ENCODE measurements around the gene GTPBP4. TPM values are rescaled to one million over a fixed set of nuclear protein-coding genes. Genes with fewer than 3 reads are reported as not detected.

Gene GTPBP4
- total RNA-seq, 6 experiments from 2014 or later: 6.6 to 18.6 (median 15.4) TPM

DNA sequence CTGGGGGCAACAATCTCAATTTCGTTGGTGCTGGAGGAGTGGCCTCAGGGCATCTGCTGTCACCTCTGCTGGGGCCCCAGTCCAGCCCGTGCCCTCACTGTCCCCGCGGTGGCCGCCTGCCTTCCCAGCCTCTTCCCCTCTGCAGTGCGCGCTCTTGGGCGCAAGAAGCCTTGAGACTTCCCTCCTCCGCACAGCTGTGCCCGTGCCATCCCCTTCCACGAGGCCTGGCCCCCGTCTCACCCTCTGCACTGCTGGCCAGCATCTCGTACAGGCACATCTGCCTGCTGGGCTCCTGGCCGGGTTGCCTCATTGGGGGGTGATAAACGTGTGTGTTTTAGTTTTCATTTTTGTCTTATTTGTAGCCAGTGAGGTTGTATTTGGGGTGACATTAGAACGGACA lies 23.5 kb downstream of the GTPBP4 start:
- no peak overlapping the region for H3K27ac ChIP-seq
- H3K36me3 ChIP-seq: peaks cover 0 to 86% (median 40%) of the 10 kb centered on the region in 4 donors
- no peaks in the 10 kb centered on the region for H3K9me3 ChIP-seq
- DNase-seq: no peak
- intact Hi-C loops (cut with DNase I): no loop called here
- TF ChIP-seq, protein P1, sequence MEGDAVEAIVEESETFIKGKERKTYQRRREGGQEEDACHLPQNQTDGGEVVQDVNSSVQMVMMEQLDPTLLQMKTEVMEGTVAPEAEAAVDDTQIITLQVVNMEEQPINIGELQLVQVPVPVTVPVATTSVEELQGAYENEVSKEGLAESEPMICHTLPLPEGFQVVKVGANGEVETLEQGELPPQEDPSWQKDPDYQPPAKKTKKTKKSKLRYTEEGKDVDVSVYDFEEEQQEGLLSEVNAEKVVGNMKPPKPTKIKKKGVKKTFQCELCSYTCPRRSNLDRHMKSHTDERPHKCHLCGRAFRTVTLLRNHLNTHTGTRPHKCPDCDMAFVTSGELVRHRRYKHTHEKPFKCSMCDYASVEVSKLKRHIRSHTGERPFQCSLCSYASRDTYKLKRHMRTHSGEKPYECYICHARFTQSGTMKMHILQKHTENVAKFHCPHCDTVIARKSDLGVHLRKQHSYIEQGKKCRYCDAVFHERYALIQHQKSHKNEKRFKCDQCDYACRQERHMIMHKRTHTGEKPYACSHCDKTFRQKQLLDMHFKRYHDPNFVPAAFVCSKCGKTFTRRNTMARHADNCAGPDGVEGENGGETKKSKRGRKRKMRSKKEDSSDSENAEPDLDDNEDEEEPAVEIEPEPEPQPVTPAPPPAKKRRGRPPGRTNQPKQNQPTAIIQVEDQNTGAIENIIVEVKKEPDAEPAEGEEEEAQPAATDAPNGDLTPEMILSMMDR (IDR thresholded peaks at IDR 0.05): no peak
- TF ChIP-seq POLR2A (IDR thresholded peaks at IDR 0.05): no peak
- no peaks in the 10 kb centered on the region for H3K4me1 ChIP-seq
- WGBS (ENCODE audit: insufficient coverage, low coverage, low lambda C conversion rate, missing lambda C conversion rate): 90% methylated on average over 2 of the region's 16 CpGs
- H3K4me3 ChIP-seq: no peak overlapping the region
- H3K27me3 ChIP-seq: no peaks in the 10 kb centered on the region
- peak in 1 of 4 donors; percentile 16 for ATAC-seq

DNA sequence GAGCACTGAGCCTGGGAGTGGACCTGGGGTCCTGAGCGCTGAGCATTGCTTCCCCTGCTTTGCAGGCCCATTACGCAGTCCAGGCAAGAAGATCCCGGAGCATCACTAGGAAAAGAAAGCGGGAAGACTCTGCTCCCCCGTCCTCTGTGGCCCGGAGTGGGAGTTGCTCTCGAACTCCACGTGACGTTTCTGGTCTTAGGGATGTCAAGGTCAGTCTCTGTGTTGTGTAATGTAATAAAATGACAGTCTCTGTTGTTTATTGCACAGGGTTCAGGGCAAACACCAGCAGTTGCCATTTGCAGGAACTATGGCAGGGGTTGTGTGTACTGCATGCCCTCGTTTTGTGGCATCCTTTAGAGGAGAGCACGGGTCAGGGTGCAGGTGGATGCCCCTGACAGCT lies 27.5 kb downstream of the GTPBP4 start:
- no peak overlapping the region for H3K4me3 ChIP-seq
- H3K4me1 ChIP-seq: no peaks in the 10 kb centered on the region
- no peak overlapping the region for H3K27ac ChIP-seq
- WGBS (ENCODE audit: insufficient coverage, low coverage, low lambda C conversion rate, missing lambda C conversion rate): 81% methylated on average over 3 of the region's 11 CpGs
- H3K36me3 ChIP-seq: peaks cover 0 to 70% (median 36%) of the 10 kb centered on the region in 4 donors
- peak in 2 of 4 donors; percentile 28 to 79 for ATAC-seq
- DNase-seq: no peak
- H3K27me3 ChIP-seq: no peaks in the 10 kb centered on the region
- intact Hi-C loops (cut with DNase I): no loop called here
- no peaks in the 10 kb centered on the region for H3K9me3 ChIP-seq
- TF ChIP-seq, protein P1 (IDR thresholded peaks at IDR 0.05): no peak
- TF ChIP-seq POLR2A (IDR thresholded peaks at IDR 0.05): no peak

DNA sequence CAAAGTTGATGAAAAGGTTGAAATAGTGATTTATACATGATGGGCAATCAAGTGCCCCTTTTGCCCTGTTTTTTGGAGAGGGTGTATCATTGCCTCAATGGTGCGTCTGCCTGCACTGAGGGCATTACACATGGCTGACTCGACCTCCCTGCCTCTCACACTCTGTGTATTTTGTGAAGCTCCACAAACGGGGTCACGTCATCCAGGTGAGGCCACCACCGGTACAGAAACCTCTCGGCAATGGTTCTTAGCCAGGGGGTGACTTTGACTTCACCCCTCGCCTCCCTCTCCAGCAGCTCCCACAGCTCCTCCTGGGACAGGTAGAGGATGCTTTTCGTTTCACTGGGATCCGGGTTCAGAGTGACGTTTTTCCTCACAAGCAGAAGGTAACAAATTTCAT lies 31.1 kb downstream of the GTPBP4 start:
- Histone ChIP-seq H3K27ac (no peak overlapping the region), H3K9me3 (no peaks in the 10 kb centered on the region), H3K4me1 (no peaks in the 10 kb centered on the region), H3K4me3 (no peak overlapping the region), H3K27me3 (no peaks in the 10 kb centered on the region), H3K36me3 (peaks cover 0 to 38% (median 20%) of the 10 kb centered on the region in 4 donors)
- no peak for ATAC-seq
- DNase-seq: no peak
- 91% methylated on average over 8 of the region's 10 CpGs for WGBS (ENCODE audit: insufficient coverage, low coverage, low lambda C conversion rate, missing lambda C conversion rate)
- no peak for TF ChIP-seq POLR2A (IDR thresholded peaks at IDR 0.05)
- TF ChIP-seq, protein P1 (IDR thresholded peaks at IDR 0.05): no peak
- intact Hi-C loops (cut with DNase I): no loop called here

DNA sequence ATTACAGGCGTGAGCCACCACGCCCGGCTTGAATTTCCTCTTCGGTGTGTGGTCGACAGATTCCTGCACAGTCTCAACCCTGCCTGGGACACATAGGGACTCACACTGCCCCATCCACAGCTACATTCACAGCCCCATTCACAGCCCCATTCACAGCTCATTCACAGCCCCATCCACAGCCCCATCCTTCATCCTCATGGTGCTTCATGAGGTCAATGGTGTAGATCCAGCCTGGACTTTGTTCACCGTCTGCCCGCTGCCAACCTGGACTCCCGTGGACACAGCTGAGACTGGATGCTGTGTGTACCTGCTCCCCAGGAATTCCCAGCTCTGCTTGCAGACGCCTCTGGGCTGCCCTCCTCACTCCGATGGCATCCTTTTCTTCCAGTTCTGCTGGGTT lies 32.2 kb downstream of the GTPBP4 start:
- Histone ChIP-seq H3K27me3 (no peaks in the 10 kb centered on the region), H3K36me3 (peaks cover 0 to 31% (median 17%) of the 10 kb centered on the region in 4 donors), H3K27ac (no peak overlapping the region), H3K4me1 (no peaks in the 10 kb centered on the region), H3K4me3 (no peak overlapping the region), H3K9me3 (no peaks in the 10 kb centered on the region)
- DNase-seq (no peak), ATAC-seq (peak; percentile 57 to 74 (median 70))
- TF ChIP-seq, protein P1 (IDR thresholded peaks at IDR 0.05): no peak
- TF ChIP-seq POLR2A (IDR thresholded peaks at IDR 0.05): no peak
- 60% methylated on average over 9 of the region's 10 CpGs for WGBS (ENCODE audit: insufficient coverage, low coverage, low lambda C conversion rate, missing lambda C conversion rate)
- intact Hi-C loops (cut with DNase I): loop anchor here in 1 of 2 donors (5.0 kb wide), 1 partner anchor 182 kb away; no protein-coding TSS in a partner anchor

All from right lobe of liver (tissue), 6 donors.